Left ventricle myocardium inferior (tissue), 1 donor: Measurements from ENCODE around the gene ISLR2. TPM values are rescaled to one million over a fixed set of nuclear protein-coding genes. Genes with fewer than 3 reads are reported as not detected.

Experiments
- DNase-seq: peaks from one replicate; pipeline ENCODE4 v3.0.0-alpha.2; 2020
- H3K27ac ChIP-seq: fragments of 200-600 bp; replicated peaks from 2 replicates; pipeline ENCODE4 v1.8.0; 2021
- H3K27me3 ChIP-seq: fragments of 200-600 bp; 2 replicates; pipeline ENCODE4 v1.8.0; 2021; ENCODE audit warnings: low read depth
- H3K36me3 ChIP-seq: fragments of 200-600 bp; 2 replicates; pipeline ENCODE4 v1.8.0; 2021
- H3K4me1 ChIP-seq: fragments of 200-600 bp; 2 replicates; pipeline ENCODE4 v1.8.0; 2021
- H3K4me3 ChIP-seq: fragments of 200-600 bp; 2 replicates; pipeline ENCODE4 v1.8.0; 2021; ENCODE audit warnings: mild to moderate bottlenecking, moderate library complexity
- H3K9me3 ChIP-seq: fragments of 200-600 bp; replicated peaks from 2 replicates; pipeline ENCODE4 v1.8.0; 2021
- intact Hi-C: fragments of 100-400 bp; cut with micrococcal nuclease; formaldehyde crosslinking; loops from one replicate; pipeline ENCODE4 v1.11.0; 2022
- total RNA-seq: library from RNA; stranded (reverse); fragmentation: NEBNext Ultra II Directional; extraction: Animal tissue kit (Norgen Biotek cat#: 25700); gene quantifications from one replicate; pipeline ENCODE4 v1.2.1, GENCODE V29; 2021
- TF ChIP-seq, protein P1 (sequence below): fragments of 200-600 bp; IDR thresholded peaks from 2 replicates; pipeline ENCODE4 v1.8.0; 2021; ENCODE audit warnings: antibody characterized with exemption, mild to moderate bottlenecking, borderline replicate concordance
- donor health status: DM: no; HTN: yes; CAD: no; lungs with severe emphysema.

Gene ISLR2
- total RNA-seq, 1 donor from 2014 or later = 2.6 TPM

GRCh38 chr15:74179983-74180880 lies 49.8 kb downstream of the ISLR2 start:
- Histone ChIP-seq H3K4me1 (peaks cover 50% of the 10 kb centered on the region), H3K9me3 (no peaks in the 10 kb centered on the region), H3K27me3 (no peaks in the 10 kb centered on the region), H3K27ac (peak overlapping the region; percentile 83), H3K4me3 (peak overlapping the region; percentile 11), H3K36me3 (no peaks in the 10 kb centered on the region)
- DNase-seq = peak; percentile 44
- intact Hi-C loops = no loop called here
- TF ChIP-seq, protein P1, sequence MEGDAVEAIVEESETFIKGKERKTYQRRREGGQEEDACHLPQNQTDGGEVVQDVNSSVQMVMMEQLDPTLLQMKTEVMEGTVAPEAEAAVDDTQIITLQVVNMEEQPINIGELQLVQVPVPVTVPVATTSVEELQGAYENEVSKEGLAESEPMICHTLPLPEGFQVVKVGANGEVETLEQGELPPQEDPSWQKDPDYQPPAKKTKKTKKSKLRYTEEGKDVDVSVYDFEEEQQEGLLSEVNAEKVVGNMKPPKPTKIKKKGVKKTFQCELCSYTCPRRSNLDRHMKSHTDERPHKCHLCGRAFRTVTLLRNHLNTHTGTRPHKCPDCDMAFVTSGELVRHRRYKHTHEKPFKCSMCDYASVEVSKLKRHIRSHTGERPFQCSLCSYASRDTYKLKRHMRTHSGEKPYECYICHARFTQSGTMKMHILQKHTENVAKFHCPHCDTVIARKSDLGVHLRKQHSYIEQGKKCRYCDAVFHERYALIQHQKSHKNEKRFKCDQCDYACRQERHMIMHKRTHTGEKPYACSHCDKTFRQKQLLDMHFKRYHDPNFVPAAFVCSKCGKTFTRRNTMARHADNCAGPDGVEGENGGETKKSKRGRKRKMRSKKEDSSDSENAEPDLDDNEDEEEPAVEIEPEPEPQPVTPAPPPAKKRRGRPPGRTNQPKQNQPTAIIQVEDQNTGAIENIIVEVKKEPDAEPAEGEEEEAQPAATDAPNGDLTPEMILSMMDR = no peak

DNA sequence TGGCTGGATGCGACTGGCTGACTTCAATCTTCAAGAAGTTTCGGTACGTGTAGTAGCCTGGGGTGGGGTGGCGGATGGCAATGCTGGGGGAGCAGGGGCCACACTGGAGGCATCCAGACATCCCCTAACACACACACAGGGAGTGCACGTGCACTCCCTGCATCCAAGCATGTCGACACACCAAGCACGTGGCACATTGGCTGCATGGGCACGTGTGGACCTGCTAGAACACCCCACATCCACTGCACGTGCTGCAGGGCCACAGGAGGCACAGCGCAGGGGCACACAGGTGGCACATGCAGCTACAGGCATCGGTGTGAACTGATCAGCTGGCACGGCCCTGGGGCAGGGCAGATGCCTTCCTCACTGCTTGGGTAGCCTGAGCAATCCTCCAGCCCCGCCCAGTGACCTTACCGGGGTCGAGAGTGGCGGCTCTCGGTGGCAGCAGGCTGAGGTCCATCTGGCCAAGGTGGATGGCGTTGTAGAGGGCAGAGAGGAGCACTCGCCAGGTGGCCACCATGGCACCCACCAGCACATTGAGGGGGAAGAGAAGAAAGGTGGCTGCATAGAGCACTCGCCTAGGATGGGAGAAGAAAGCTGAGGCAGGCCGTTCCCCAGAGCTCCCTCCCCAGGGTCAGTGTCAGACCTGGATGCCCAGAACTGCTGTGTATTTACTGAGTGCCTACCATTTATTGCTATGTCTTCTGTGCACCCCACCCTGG lies 50.7 kb downstream of the ISLR2 start:
- Histone ChIP-seq H3K4me1 (peaks cover 43% of the 10 kb centered on the region), H3K4me3 (no peak overlapping the region), H3K27ac (peak overlapping the region; percentile 83), H3K27me3 (no peaks in the 10 kb centered on the region), H3K9me3 (no peaks in the 10 kb centered on the region), H3K36me3 (no peaks in the 10 kb centered on the region)
- TF ChIP-seq, protein P1 = no peak
- intact Hi-C loops = no loop called here
- DNase-seq = no peak

GRCh38 chr15:74182131-74182530 lies 51.7 kb downstream of the ISLR2 start:
- H3K27ac ChIP-seq = no peak overlapping the region
- H3K4me1 ChIP-seq = peaks cover 36% of the 10 kb centered on the region
- TF ChIP-seq, protein P1 = no peak
- H3K27me3 ChIP-seq = no peaks in the 10 kb centered on the region
- no peaks in the 10 kb centered on the region for H3K36me3 ChIP-seq
- intact Hi-C loops = no loop called here
- no peak for DNase-seq
- H3K4me3 ChIP-seq = no peak overlapping the region
- H3K9me3 ChIP-seq = no peaks in the 10 kb centered on the region

- TF ChIP-seq, protein P1 = no peak
- Histone ChIP-seq H3K9me3 (no peaks in the 10 kb centered on the region), H3K4me1 (peaks cover 15% of the 10 kb centered on the region), H3K4me3 (no peak overlapping the region), H3K27me3 (no peaks in the 10 kb centered on the region), H3K27ac (no peak overlapping the region), H3K36me3 (no peaks in the 10 kb centered on the region)
- DNase-seq = peak; percentile 10
- intact Hi-C loops = no loop called here
These were observed 54.3 kb downstream of the ISLR2 start for GRCh38 chr15:74184582-74185091.

GRCh38 chr15:74185710-74186348 lies 55.4 kb downstream of the ISLR2 start:
- no peaks in the 10 kb centered on the region for H3K9me3 ChIP-seq
- H3K36me3 ChIP-seq = no peaks in the 10 kb centered on the region
- no peak overlapping the region for H3K27ac ChIP-seq
- intact Hi-C loops = no loop called here
- DNase-seq = peak; percentile 4
- TF ChIP-seq, protein P1 = no peak
- H3K27me3 ChIP-seq = no peaks in the 10 kb centered on the region
- no peak overlapping the region for H3K4me3 ChIP-seq
- H3K4me1 ChIP-seq = peaks cover 3% of the 10 kb centered on the region
